HG03139 (cell line): ENCODE measurements around the gene OAT.

ENCODE experiments used
- ATAC-seq: cut with Tn5 transposase; IDR thresholded peaks from one replicate; pipeline ENCODE4 v1.9.1; 2021; ENCODE audit not compliant: unreplicated experiment

Gene OAT

DNA sequence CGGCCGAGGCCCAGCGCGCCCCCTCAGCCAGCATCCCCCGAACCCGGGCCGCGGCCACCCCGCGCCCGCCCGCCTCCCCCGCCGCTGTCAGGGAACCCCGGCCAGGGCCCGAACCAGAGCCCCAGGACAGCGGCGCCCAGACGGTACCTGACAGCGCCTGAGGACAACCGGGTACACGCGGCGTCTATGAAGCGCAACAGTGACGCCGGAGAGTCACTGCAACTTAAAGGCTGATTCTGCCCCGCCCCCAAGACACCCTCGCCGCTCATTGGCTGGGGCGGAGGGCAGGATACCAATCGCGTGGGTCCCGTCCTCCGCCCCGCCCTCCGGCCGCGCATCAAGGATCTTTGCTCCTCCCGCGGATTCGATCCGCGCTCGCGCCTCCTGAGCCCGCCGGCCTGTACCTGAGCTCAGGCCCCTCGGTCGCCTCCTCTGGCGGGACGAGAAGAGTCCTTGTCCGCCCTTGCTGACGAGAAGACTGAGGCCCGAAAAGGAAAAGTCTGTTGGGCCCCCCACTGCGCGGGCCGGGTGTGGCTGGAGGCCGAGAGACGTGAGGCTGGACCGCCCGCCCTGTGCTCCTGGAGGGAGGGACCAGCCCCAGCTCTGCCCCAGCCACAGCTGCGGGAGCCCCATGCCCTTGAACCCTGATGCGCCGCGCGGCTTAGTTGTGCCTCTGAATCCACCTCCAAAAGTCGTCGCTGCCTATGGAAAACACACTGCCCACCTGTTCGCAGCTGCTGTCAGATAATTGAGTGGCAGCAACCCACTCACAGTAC lies at the start of gene OAT:
TSS of gene OAT (minus strand) at position 198 of the 776 bp plus-strand sequence. CDS start 6,752 bp downstream, outside the sequence.
- ATAC-seq = peak; percentile 93

DNA sequence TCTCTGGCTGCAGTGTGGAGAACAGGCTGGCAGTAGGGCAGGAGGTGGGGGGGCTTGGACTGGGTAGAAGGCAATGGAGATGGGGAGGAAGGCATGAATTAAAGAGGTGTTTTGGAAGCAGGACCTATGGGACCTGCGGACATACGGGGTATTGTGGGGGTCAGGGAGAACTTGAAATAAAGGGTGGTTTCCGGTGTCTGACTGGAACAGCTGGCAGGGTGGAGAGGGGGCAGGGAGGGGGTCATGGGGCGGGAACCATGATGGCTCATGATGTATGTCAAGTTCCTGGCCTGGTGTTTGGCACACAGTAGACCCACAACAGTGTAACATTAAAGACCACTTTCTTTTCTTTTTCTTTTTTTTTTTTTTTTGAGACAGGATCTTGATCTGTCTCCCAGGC lies 48.4 kb upstream of the OAT start:
- ATAC-seq = no peak

- ATAC-seq = no peak
Observed at GRCh38 chr10:124465777-124466488, 47.2 kb upstream of the OAT start.

- peak; percentile 32 for ATAC-seq
Observed at GRCh38 chr10:124465003-124465776, 46.5 kb upstream of the OAT start.

- no peak for ATAC-seq
Observed at GRCh38 chr10:124464028-124464965, 45.6 kb upstream of the OAT start.

DNA sequence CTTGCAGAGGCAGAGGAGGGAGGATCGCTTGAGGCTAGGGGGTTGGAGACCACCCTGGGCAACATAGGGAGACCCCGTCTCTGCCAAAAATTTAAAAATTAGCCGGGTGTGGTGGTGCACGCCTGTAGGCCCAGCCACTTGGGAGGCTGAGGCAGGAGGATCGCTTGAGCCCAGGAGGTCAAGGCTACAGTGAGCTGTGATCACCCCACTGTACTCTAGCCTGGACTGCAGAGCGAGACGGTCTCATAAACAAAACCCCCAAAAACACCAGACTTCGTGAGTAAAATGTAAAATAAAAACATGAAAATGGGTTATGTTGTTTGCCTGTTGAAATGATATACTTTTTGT lies 43.6 kb upstream of the OAT start:
- no peak for ATAC-seq

DNA sequence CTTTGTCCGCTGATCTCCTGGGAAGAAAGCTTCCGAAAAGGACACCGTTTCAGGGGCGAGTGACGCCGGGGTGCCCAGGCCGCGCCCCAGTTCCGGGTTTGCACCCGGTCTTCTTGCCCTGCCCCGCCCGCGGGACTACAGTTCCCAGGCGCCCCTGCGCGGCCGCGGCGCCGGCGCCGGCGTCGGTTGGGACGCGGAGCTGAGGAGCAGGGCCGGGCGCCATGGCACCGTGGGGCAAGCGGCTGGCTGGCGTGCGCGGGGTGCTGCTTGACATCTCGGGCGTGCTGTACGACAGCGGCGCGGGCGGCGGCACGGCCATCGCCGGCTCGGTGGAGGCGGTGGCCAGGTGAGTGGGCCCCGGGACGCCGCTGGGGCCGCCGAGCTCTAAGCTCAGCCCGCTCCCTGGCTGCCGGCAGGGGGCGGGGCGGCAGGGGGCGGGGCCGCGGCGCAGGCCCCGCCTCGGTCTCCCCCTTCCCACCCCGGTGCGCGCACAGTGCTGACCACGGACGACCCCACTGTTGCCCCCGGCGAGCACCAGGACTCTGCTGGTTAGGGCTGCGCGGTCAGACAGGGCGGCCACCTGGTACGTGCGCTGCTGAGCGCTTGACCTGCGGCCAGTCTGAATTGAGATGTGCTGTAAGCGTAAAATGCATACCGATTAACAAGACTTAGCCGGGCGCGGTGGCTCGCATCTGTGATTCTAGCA lies 43.1 kb upstream of the OAT start, which contains the start of gene LHPP:
TSS of gene LHPP (plus strand) at position 182 of the 706 bp plus-strand sequence. CDS start at position 222, 40 bp downstream.
- ATAC-seq = peak; percentile 93

DNA sequence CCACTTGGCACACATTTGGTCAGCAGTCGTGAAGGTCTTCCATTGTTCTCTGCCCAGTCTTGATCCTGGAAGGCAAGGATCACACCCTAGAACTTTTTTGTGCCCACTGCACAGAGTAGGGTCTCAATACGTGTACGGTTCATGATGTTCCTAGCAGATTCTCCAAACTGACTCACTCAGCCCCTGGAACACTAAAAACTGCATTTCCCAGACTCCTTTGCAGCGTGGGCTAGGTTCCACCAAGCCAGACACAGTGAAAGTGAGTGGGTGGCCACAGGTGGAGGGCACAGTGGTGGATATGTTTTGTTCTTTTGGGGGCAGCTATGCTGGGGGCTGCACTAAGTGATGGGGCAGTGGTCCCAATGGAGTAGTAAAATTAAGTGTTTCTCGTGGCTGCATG lies 41.4 kb upstream of the OAT start:
- no peak for ATAC-seq

DNA sequence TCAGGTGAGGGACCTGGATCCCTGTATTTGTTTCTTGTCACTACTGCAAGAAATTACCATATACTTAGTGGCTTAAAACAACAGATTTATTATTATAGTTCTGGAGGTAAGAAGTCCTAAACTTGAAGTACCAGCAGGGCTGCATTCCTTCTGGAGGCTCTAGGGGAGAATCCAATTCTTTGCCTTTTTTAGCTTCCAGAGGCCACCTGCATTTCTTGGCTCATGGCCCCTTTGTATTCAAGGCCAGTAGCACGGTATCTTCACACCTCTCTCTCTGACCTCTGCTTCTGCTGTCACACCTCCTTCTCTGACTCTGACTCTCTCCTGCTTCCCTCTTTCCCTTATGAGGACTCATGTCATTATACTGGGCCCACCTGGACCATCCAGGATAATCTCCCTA lies 40.7 kb upstream of the OAT start:
- ATAC-seq = no peak

DNA sequence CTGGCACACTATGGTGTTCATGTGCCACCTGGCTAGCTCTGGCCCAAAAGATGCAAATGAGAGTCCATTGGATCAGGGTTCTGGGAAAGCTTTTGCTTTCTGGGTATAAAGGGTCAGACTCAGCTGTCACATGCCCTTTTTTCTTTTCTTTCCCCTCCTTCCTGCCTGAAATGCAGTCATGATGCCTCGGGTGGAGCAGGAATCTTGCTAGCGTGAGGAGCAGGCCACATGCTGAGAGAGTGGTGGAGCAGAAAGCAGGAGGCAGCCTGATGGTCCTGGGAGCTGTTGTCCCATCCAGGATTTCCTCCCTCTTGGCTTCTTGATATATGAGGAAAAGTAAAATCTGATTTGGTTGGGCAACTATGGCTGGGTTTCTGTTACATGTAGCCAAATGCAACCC lies 40.2 kb upstream of the OAT start:
- ATAC-seq = no peak

DNA sequence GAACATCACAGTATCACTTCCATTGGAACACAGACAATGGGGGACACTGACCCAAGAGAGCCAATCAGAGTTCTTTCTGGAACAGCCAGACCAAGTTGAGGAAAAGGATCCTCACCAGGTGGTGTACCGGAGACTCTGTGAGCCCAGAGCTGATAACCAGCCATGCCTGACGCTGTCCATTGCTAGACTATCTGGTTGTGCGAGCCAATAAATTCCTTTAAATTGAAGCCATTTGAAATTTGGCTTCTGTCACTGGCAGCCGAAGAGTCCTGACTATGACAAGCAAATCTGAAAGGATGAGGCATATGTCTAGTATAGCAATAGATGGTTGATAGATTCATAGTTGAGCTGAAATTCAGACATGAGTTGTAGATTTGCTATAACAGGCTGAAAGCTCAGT lies 39.8 kb upstream of the OAT start:
- ATAC-seq = no peak

DNA sequence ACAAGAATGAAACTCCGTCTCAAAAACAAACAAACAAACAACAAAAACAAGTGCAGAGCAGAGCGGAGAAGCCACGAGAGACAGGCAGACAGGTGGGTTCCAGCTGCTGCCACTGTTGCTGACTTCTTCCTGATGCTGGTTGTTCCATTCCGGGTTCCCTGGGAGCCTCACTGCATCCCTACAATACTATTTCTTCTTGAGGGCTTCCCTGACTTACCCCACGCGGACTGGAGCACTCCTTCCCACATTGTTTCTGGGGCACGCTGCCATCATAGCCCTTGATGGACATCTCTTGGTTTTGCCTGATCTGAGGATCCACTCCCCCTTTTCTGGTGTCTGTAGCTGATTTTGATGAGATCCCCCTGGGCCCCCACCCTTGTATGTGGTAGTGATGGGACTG lies 36.7 kb upstream of the OAT start:
- ATAC-seq = no peak

DNA sequence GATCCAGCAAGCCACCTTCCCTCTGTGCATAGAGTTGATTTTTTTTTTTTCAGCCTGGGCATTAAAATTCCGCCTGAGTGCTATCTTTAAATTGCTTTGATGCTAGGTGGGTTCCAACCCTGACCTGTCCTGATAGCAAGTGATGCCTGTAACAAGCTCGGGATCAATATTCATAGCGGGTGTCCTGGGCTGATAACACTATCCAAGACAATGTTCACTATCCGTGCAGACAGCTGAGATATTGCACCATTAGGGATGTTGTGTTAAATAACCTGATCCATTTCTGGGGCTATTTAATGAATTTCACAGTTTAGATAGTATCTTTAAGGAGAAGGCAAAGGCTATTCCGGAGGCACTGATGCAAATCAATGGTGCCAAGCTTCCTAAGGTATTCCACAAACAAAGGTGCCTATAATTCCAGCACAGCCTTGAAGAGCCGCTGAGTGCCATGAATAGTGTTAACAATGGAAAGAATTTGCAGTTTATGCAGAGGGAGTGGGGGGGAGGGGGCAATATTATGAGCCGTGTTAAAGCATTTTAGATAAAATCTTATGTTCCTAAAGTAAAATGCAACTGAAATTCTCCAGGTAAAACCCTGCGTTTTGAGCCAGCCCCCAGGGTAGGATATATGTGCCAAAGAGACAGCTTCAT lies 35.4 kb upstream of the OAT start:
- no peak for ATAC-seq

DNA sequence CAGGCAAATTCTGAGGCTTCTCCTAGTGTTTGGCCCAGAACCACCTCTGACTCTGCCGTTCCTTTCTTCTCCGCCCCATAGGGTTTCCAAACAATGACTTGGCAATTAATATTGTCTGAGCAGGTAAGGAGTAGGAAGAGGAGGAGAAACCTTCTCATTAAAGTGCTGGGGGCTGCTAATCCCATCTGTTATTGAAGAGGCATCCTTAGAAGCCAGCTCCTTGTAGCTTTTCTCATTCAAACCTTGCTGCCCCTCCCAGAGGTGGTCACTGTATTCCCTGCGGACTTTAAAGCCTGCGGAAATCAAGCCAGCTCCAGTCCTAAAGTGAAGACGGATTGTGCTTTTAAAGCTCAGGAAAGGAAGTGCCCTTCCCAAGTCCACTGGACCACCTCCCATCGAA lies 32.6 kb upstream of the OAT start:
- no peak for ATAC-seq

- ATAC-seq = no peak
Observed at GRCh38 chr10:124450783-124451057, 32.0 kb upstream of the OAT start.

- ATAC-seq = no peak
Observed at GRCh38 chr10:124450012-124450782, 31.5 kb upstream of the OAT start, which contains the start of gene NKX1-2. TSS of gene NKX1-2 (minus strand) at chr10:124450035. CDS start at chr10:124449943, 92 bp downstream.

DNA sequence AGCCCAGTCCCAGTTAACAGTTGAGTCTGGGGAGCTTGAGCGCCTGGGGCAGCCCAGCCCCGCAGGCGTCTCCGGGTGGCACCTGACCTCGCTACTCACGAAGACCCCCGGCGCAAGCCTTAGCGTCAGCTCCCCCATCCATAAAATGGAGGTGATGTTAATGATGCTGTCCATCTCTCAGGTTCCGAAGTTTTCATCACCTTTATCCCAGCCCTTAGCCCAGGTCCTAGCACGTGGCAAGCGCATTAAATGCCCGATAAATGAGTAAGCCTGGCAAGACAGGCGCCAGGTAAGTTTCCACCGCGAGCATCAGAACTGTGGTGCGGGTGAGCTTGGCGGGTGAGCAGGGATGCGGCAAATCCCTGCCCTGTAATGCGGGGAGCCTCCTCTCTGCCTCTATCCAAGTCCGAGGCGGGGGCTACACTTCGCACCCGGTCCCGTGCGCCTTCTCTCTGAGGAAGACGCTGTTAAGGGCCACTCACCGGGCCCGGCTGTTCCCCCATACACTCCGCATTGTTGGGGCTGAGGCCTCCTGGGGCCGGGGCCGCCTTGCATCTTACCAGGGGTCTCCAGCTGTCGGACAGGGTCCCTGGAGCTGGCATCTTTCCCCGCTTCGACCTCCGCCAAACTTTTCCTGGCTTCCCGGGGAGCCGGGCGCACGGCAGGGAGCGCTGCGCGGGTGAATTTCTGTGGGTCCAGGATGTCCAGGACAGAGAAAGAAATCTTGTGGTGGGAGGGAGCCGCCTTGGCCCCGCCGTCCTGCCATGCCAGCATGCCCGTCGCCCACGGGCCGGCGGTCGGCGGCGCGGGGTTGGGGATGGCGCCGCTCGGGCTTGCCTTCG lies 30.7 kb upstream of the OAT start:
- ATAC-seq = no peak

DNA sequence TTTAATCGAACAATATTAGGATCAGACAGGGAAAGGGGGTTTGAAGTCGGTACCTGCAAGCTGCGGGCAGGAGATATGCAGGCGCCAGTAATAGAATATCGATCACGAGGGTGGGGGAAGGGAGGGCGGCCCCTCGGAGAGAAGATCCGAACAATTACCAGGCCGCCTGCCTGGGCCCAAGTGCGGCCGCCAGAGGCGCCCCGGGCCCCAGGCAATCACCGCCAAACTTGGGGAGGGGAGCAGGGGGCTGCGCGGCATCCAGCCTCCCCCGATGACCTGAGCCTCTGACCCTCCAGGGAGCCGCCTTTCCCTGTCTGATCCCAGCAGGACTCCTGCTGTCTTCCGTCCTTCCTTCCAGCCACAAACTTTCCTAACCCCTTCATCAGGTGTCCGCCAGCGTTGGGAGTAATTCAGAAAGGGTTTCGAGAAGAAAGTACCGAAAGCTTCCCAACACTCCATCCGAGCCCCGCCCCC lies 30.0 kb upstream of the OAT start:
- no peak for ATAC-seq
